Brain microvascular endothelial cell (primary cell): ENCODE results near the gene ZDHHC1.
"Not testable (repeated sequence)": the region's sequence is repeated elsewhere in the genome, so short reads cannot be mapped to it uniquely, and the experiment has no call there.

Experiments
- DNase-seq: peaks from one replicate; pipeline ENCODE4 v3.0.0-alpha.2; 2020
- H3K27ac ChIP-seq: fragments of 250-450 bp; sonication (Bioruptor Pico); 2 replicates; pipeline ENCODE4 v1.5.1; 2020; ENCODE audit warnings: mild to moderate bottlenecking, moderate library complexity
- H3K27me3 ChIP-seq: fragments of 250-450 bp; sonication (Bioruptor Pico); replicated peaks from 2 replicates; pipeline ENCODE4 v1.5.1; 2020; ENCODE audit warnings: mild to moderate bottlenecking
- H3K36me3 ChIP-seq: fragments of 250-450 bp; sonication (Bioruptor Pico); replicated peaks from 2 replicates; pipeline ENCODE4 v1.5.1; 2020; ENCODE audit warnings: mild to moderate bottlenecking
- H3K4me3 ChIP-seq: 2 replicates; pipeline ENCODE4 v1.5.1; 2011; ENCODE audit warnings: low read depth, mild to moderate bottlenecking, control low read depth, low read length, moderate library complexity
- CTCF ChIP-seq: IDR thresholded peaks from 2 replicates; pipeline ENCODE4 v1.5.1; 2011; ENCODE audit warnings: low read depth, mild to moderate bottlenecking, moderate library complexity, low read length, control low read depth, inconsistent platforms; ENCODE audit errors: missing control alignments
- in situ Hi-C: cut with HindIII; loops from 2 replicates; pipeline ENCODE4 v1.10.0; 2017; ENCODE audit warnings: low sequenced_read_pairs, low pct_ligation_motif_present

The ZDHHC1 gene

GRCh38 chr16:67357561-67357960 is 58.7 kb downstream of the ZDHHC1 start:
- no peak for TF ChIP-seq CTCF
- in situ Hi-C loops = no loop called here
- no peak overlapping the region for H3K27ac ChIP-seq
- H3K4me3 ChIP-seq = no peak overlapping the region
- no peak for DNase-seq
- H3K27me3 ChIP-seq = peaks cover 6% of the 10 kb centered on the region
- H3K36me3 ChIP-seq = no peaks in the 10 kb centered on the region

- H3K36me3 ChIP-seq = no peaks in the 10 kb centered on the region
- in situ Hi-C loops = no loop called here
- peaks cover 6% of the 10 kb centered on the region for H3K27me3 ChIP-seq
- no peak overlapping the region for H3K27ac ChIP-seq
- H3K4me3 ChIP-seq = no peak overlapping the region
- no peak for DNase-seq
- TF ChIP-seq CTCF = no peak
Observed at GRCh38 chr16:67356396-67356795, 59.9 kb downstream of the ZDHHC1 start.

GRCh38 chr16:67352463-67352862 is 63.8 kb downstream of the ZDHHC1 start:
- in situ Hi-C loops, H3K4me3 ChIP-seq, H3K36me3 ChIP-seq, H3K27me3 ChIP-seq, DNase-seq, H3K27ac ChIP-seq: not testable (repeated sequence)

GRCh38 chr16:67350324-67350723 is 66.0 kb downstream of the ZDHHC1 start:
- Histone ChIP-seq H3K27ac (no peak overlapping the region), H3K36me3 (no peaks in the 10 kb centered on the region), H3K27me3 (no peaks in the 10 kb centered on the region), H3K4me3 (no peak overlapping the region)
- in situ Hi-C loops = no loop called here
- no peak for TF ChIP-seq CTCF
- DNase-seq = no peak

GRCh38 chr16:67349172-67349571 is 67.1 kb downstream of the ZDHHC1 start:
- Histone ChIP-seq H3K27ac (no peak overlapping the region), H3K27me3 (no peaks in the 10 kb centered on the region), H3K4me3 (no peak overlapping the region), H3K36me3 (no peaks in the 10 kb centered on the region)
- no peak for DNase-seq
- in situ Hi-C loops = no loop called here
- peak; percentile 42 for TF ChIP-seq CTCF

- Histone ChIP-seq H3K4me3 (no peak overlapping the region), H3K36me3 (no peaks in the 10 kb centered on the region), H3K27ac (no peak overlapping the region), H3K27me3 (no peaks in the 10 kb centered on the region)
- no peak for DNase-seq
- in situ Hi-C loops = no loop called here
- TF ChIP-seq CTCF = no peak
Observed at GRCh38 chr16:67346341-67346740, 69.9 kb downstream of the ZDHHC1 start.
